OCI-LY1 (cell line): Measurements from ENCODE around the gene ACSL6.

Source experiments
- EZH2 ChIP-seq: fragments of 200-600 bp; sonication (generic), shearing (Covaris generic); IDR thresholded peaks from 2 replicates; pipeline ENCODE4 v1.8.0; 2017; ENCODE audit warnings: borderline replicate concordance, mixed run types, mild to moderate bottlenecking, antibody characterized with exemption, low read length, moderate library complexity, mixed read lengths
- TF ChIP-seq, protein P1 (sequence below): fragments of 200-600 bp; sonication (generic), shearing (Covaris generic); IDR thresholded peaks from 2 replicates; pipeline ENCODE4 v1.5.1; 2017; ENCODE audit warnings: mild to moderate bottlenecking, antibody characterized with exemption, low read length, moderate library complexity, mixed read lengths

DNA sequence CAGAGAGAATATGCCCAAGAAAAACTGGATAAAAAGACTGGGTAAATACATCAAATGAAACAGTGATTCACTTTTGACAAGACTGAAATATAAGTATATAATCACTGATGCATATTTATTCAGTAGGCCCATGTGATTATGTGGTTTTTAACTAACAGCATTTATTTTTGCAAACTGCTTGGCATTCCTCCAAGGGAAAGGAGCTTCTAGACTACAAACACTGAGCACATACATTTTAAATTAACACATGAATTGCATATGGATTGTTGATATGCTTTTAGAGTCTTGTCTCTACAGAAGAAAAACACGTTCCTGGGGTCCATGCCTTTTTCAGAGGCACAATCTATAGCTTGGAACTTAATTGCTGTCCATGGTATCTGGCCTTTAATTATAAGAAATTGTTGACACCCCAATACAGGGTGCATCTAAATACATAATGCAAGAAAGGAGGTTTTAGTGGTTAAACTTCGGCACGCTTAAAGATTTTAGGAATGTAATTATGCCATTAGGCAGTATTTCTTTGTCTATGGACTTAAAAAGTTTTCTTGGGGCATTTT lies 59.1 kb downstream of the ACSL6 start:
- TF ChIP-seq, protein P1, sequence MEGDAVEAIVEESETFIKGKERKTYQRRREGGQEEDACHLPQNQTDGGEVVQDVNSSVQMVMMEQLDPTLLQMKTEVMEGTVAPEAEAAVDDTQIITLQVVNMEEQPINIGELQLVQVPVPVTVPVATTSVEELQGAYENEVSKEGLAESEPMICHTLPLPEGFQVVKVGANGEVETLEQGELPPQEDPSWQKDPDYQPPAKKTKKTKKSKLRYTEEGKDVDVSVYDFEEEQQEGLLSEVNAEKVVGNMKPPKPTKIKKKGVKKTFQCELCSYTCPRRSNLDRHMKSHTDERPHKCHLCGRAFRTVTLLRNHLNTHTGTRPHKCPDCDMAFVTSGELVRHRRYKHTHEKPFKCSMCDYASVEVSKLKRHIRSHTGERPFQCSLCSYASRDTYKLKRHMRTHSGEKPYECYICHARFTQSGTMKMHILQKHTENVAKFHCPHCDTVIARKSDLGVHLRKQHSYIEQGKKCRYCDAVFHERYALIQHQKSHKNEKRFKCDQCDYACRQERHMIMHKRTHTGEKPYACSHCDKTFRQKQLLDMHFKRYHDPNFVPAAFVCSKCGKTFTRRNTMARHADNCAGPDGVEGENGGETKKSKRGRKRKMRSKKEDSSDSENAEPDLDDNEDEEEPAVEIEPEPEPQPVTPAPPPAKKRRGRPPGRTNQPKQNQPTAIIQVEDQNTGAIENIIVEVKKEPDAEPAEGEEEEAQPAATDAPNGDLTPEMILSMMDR: no peak
- no peak for TF ChIP-seq EZH2
